ENCODE data around the gene ZNF786. TPM values are rescaled to one million over a fixed set of nuclear protein-coding genes. Genes with fewer than 3 reads are reported as not detected.

Gene ZNF786
- total and polyA plus RNA-seq, 7 donors, result 2.1 to 4.4 (median 3.1) TPM

DNA sequence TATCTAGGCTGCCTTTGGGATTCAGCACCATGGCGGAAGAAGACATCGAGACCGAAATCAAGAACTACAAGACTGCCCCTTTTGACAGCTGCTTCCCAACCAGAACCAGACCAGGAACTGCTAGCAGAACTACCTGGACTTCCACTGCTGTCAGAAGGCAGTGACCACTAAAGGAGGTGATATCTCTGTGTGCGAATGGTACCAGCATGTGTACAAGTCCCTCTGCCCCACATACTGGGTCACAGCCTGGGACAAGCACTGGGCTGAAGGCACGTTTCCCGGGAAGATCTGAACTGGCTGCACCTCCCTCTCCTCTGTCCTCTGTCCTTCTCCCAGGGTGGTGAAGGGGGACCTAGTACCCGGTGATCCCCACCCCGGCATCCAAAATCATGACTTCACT, 36.6 kb downstream of the ZNF786 start:
- ATAC-seq (no peak), DNase-seq (no peak)
- WGBS, 3 donors, result 87 to 90% (median 88%) methylated on average over 8 of the region's 8 CpGs
- TF ChIP-seq, protein P1, sequence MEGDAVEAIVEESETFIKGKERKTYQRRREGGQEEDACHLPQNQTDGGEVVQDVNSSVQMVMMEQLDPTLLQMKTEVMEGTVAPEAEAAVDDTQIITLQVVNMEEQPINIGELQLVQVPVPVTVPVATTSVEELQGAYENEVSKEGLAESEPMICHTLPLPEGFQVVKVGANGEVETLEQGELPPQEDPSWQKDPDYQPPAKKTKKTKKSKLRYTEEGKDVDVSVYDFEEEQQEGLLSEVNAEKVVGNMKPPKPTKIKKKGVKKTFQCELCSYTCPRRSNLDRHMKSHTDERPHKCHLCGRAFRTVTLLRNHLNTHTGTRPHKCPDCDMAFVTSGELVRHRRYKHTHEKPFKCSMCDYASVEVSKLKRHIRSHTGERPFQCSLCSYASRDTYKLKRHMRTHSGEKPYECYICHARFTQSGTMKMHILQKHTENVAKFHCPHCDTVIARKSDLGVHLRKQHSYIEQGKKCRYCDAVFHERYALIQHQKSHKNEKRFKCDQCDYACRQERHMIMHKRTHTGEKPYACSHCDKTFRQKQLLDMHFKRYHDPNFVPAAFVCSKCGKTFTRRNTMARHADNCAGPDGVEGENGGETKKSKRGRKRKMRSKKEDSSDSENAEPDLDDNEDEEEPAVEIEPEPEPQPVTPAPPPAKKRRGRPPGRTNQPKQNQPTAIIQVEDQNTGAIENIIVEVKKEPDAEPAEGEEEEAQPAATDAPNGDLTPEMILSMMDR (IDR thresholded peaks at IDR 0.05), result no peak
- H3K27me3 ChIP-seq (ENCODE audit: insufficient read depth in 3 of 3, low read length in 2 of 3), result peaks cover 0 to 2% (median 0%) of the 10 kb centered on the region in 3 donors
- no peaks in the 10 kb centered on the region for H3K4me1 ChIP-seq
- no peak overlapping the region for H3K4me3 ChIP-seq
- intact Hi-C loops (cut with DNase I), result no loop called here
- no peaks in the 10 kb centered on the region for H3K9me3 ChIP-seq
- H3K36me3 ChIP-seq (ENCODE audit: insufficient read depth in 1 of 2, low read depth in 1 of 2), result no peaks in the 10 kb centered on the region
- H3K27ac ChIP-seq, result no peak overlapping the region

DNA sequence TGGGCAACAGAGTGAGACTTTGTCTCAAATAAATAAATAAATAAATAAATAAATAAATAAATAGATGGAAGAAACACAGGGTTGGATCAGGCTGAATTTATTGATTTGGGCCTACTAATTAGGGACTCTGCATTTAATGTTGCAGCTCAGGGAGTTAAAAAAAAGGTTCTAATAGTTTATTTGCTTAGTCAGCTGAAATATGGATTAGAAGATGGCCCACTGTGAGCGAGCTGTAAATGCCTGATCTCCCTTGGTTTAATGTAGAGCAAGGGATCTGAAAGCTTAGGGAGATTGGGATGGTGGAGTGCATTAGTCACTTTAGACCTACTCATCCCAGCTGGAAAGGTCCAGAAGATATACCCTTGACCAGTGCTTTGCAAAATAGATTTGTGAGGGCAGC, 37.1 kb downstream of the ZNF786 start:
- Histone ChIP-seq H3K4me1 (no peaks in the 10 kb centered on the region), H3K27ac (no peak overlapping the region), H3K27me3 (ENCODE audit: insufficient read depth in 3 of 3, low read length in 2 of 3) (peaks cover 0 to 2% (median 0%) of the 10 kb centered on the region in 3 donors), H3K9me3 (no peaks in the 10 kb centered on the region), H3K36me3 (ENCODE audit: insufficient read depth in 1 of 2, low read depth in 1 of 2) (no peaks in the 10 kb centered on the region), H3K4me3 (no peak overlapping the region)
- WGBS, 3 donors, result 89 to 97% (median 96%) methylated on average over 1 of the region's 1 CpG
- DNase-seq (no peak), ATAC-seq (no peak)
- TF ChIP-seq, protein P1 (IDR thresholded peaks at IDR 0.05), result no peak
- intact Hi-C loops (cut with DNase I), result no loop called here

DNA sequence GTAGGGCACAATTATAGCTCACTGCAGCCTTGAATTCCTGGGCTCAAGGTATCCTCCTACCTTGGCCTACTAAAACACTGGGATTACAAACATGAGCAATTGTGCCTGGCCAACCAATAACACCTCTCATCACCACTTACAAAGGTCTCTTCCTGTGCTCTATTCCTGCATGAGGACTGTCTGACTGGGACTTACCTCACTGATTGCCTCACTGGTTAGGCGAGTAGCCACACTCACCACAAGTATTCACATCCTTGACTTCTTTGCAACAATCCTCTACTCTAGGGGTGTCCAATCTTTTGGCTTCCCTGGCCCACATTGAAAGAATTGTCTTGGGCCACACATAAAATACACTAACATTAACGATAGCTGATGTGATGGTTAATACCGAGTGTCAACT, 39.6 kb downstream of the ZNF786 start:
- Histone ChIP-seq H3K4me3 (no peak overlapping the region), H3K36me3 (ENCODE audit: insufficient read depth in 1 of 2, low read depth in 1 of 2) (no peaks in the 10 kb centered on the region), H3K27me3 (ENCODE audit: insufficient read depth in 3 of 3, low read length in 2 of 3) (peaks cover 0 to 2% (median 0%) of the 10 kb centered on the region in 3 donors), H3K27ac (no peak overlapping the region), H3K9me3 (no peaks in the 10 kb centered on the region), H3K4me1 (no peaks in the 10 kb centered on the region)
- TF ChIP-seq, protein P1 (IDR thresholded peaks at IDR 0.05), result no peak
- no peak for DNase-seq
- intact Hi-C loops (cut with DNase I), result no loop called here
- no peak for ATAC-seq
- 92 to 94% (median 94%) methylated on average over 3 of the region's 3 CpGs for WGBS, 3 donors

DNA sequence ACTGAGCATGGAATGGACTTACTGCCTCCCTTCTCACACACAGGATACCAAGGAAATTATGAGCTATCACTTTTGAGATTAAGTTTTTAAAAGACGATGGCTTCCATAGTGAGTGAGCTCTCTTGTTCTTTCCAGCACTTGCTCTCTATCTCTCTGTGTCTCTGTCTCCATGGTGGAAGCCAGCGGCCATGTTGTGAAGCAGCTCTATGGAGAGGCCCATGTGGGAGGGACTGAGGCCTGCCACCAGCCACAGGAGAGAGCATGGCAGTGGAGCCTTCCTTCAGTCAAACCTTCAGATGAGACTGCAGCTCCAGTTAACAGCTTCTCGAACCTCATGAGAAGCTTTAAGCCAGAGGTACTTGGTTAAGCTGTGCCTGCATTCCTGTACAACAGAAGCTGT, 41.7 kb downstream of the ZNF786 start:
- Histone ChIP-seq H3K9me3 (no peaks in the 10 kb centered on the region), H3K4me3 (no peak overlapping the region), H3K36me3 (ENCODE audit: insufficient read depth in 1 of 2, low read depth in 1 of 2) (no peaks in the 10 kb centered on the region), H3K27me3 (ENCODE audit: insufficient read depth in 3 of 3, low read length in 2 of 3) (no peaks in the 10 kb centered on the region), H3K4me1 (no peaks in the 10 kb centered on the region), H3K27ac (no peak overlapping the region)
- intact Hi-C loops (cut with DNase I), result no loop called here
- no peak for ATAC-seq
- TF ChIP-seq, protein P1 (IDR thresholded peaks at IDR 0.05), result no peak
- 62 to 75% (median 72%) methylated on average over 3 of the region's 3 CpGs for WGBS, 3 donors
- DNase-seq, result no peak

DNA sequence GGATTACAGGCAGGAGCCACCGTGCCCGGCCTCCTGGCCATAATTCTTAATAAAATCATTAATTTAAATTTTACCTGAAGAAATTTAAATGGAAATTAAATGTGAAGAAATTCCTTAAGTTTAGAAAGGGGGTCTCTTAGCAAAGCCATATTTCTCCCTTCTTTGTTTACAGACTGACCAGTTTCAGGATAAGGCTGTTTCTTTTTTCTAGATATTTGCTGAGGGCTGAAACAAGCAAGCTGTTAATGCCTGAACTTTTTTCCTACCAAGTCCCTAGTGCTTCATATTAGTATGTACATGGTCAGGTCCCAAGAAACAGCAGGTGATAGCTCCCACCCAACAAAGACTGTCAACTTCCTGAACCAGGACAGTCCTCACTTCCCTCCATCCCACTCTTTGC, 44.1 kb downstream of the ZNF786 start:
- H3K27ac ChIP-seq, result no peak overlapping the region

More for the DNA sequence above, 44.1 kb downstream of the ZNF786 start:
- intact Hi-C loops (cut with DNase I), result no loop called here
- TF ChIP-seq, protein P1 (IDR thresholded peaks at IDR 0.05), result no peak
- ATAC-seq, result no peak
- Histone ChIP-seq H3K36me3 (ENCODE audit: insufficient read depth in 1 of 2, low read depth in 1 of 2) (no peaks in the 10 kb centered on the region), H3K4me3 (no peak overlapping the region), H3K9me3 (no peaks in the 10 kb centered on the region), H3K27me3 (ENCODE audit: insufficient read depth in 3 of 3, low read length in 2 of 3) (no peaks in the 10 kb centered on the region), H3K4me1 (no peaks in the 10 kb centered on the region)
- no peak for DNase-seq
- WGBS, 3 donors, result 88 to 90% (median 89%) methylated on average over 2 of the region's 2 CpGs

Measured in psoas muscle (tissue), 8 donors.